Activated CD4-positive, alpha-beta T cell treated with anti-CD3 and anti-CD28 coated beads for 4 hours (primary cell): Measurements from ENCODE around the gene CCR3.

Experiments
- DNase-seq, 2 donors: peaks; one replicate each; pipeline ENCODE4 v3.0.0-alpha.2; 2020

CCR3 gene

GRCh38 chr3:46276497-46277099 lies 34.3 kb downstream of the CCR3 start:
- peak; percentile 65 to 79 for DNase-seq

- no peak for DNase-seq
These were observed 35.2 kb downstream of the CCR3 start for GRCh38 chr3:46277476-46277875.

GRCh38 chr3:46278816-46279672 lies 36.8 kb downstream of the CCR3 start:
- DNase-seq = no peak

DNA sequence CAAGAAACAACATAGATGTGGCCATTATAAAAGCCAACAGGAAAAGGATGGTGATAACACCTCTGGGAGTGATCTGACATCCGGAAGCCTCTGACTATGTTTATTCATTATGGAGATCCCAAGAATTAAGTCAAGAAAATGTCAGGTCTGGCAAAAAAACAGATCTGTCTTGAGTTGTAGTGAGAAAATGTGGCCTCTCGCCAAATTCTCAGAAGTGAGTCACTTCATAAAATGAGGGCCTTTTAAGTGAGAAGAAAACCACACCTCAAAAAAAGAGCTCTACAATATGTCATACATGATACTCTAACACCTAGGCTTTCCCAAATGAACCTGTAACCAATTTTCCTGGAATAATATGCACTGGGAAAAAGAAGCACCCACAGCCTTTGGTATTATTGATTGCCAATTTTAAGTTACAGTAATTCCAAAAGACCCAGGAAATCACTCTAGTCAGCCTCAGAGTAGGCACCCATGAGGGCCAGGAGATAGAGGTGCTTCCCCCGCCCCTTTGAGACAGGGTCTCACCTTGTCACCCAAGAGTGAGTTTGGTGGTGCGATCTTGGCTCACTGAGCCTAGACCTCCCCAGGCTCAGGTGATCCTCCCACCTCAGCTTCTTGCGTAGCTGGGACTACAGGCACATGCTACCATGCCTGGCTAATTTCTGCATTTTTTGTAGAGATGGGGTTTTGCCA lies 38.0 kb downstream of the CCR3 start:
- peak; percentile 42 to 59 for DNase-seq

- DNase-seq = no peak
These were observed 39.3 kb downstream of the CCR3 start for GRCh38 chr3:46281551-46281950.

GRCh38 chr3:46282041-46282440 lies 39.8 kb downstream of the CCR3 start:
- DNase-seq = no peak

DNA sequence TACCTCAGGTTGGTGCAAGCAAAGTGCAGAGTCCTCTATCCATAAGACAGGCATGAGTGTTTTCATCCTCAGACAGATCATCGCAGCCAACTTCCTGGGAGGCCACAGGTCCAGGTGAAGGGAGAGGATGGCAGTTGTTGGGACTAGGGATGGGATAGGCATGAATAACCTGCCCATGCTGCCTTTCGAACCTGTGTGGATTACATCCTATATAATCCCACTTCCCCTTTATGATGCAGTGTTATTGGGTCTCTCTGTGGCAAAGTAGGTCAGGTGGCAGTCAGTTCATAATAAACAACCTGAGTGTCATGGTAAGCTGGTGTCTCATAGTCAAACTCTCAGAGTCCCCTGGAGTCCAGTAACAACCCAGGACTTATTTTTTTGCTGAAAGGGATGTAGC lies 40.4 kb downstream of the CCR3 start:
- DNase-seq = no peak

DNA sequence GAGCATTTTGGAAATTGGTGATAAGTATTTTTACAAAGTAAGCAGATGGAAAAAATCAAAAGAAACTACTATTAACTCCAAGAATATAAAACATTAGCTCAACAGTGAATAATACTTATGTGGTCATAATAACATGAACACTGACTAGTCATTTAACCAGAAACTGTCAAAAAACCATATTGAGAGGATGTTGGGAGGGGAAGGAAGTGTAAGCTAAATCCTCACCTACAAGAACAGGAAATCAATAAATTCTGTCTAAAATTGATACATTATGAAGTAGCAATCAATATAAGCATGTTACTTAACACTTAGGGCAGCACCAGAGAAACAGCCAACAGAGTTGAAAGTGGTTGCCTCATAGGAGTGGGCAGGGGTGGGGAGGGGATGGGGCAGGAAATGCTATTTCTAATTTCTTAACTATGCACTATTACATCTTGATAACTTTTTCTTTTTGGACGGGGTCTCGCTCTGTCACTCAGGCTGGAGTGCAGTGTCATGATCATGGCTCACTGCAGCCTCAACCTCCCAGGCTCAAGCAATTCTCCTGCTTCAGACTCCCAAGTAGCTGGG lies 41.7 kb downstream of the CCR3 start:
- no peak for DNase-seq

DNA sequence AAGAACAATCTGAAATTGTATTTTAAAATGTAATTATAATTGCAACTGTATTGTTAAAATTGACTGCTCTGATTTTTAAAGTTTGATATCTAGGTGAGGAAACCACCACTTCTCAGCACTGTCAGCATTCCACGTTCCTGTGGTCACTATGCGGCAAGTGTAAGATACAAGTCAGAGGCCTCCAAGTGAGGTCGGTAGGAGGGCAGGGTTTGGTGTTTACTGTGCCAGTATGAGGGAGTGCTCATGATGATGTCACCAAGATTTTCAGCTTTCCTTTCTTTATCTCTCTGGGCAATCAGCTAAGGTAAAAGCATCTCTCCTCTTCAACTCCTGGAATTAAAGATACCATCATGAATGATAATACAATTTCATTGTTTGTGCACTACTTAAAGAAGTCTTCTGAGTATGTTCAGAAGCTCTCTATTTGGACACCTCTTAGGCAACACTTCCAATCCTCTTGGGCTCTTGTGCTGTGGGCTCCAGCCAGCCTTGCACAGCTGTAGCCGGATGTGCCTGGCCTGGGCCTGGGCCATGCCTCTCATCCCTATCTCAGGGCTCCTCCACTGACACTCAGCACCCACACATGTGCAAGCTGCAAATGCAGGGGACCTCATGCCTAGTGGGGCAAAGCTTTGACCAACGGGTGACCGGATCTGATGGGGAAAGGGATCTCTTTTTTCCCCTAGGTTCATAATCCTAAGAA lies 42.9 kb downstream of the CCR3 start:
- peak; percentile 29 to 32 for DNase-seq

GRCh38 chr3:46285931-46286619 lies 43.8 kb downstream of the CCR3 start:
- no peak for DNase-seq

- DNase-seq = no peak
These were observed 44.8 kb downstream of the CCR3 start for GRCh38 chr3:46286947-46287565.

GRCh38 chr3:46289551-46289950 lies 47.3 kb downstream of the CCR3 start:
- no peak for DNase-seq

- DNase-seq = no peak
These were observed 47.7 kb downstream of the CCR3 start for GRCh38 chr3:46289966-46290365.

GRCh38 chr3:46291046-46291445 lies 48.8 kb downstream of the CCR3 start:
- no peak for DNase-seq

DNA sequence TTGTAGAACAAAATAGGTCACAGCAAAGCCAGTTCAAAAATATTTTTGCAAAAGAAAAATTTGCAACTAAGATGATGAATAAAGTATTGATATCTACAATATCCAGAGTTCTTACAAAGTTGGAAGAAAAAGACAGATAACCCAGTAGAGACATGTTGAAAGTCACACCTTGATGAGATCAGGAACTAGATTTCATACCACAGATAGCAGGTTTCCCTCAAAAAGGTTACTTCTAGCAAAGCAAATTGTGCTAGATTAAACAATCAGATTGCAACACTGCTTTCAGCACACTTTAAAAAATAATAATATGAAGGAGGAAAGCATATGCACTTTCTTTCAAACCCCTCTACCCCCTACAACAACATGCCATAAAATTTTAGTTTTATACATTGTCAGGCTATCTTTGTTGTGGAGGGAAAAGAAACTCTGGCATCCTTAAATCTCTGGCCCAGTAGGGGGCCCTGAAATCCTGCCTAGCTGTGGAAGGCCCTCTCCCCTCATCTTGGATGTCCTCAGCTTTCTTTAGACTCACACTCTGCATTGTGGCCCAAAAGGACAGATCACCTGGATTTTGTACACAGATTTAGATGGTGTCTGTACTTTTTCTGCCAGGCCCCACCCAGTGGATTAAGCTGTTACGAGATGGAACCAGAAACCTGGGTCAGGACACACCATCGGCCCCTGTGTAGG lies 50.9 kb downstream of the CCR3 start:
- no peak for DNase-seq

GRCh38 chr3:46293991-46294833 lies 52.0 kb downstream of the CCR3 start:
- DNase-seq = no peak

- no peak for DNase-seq
These were observed 54.6 kb downstream of the CCR3 start for GRCh38 chr3:46296826-46297225.

DNA sequence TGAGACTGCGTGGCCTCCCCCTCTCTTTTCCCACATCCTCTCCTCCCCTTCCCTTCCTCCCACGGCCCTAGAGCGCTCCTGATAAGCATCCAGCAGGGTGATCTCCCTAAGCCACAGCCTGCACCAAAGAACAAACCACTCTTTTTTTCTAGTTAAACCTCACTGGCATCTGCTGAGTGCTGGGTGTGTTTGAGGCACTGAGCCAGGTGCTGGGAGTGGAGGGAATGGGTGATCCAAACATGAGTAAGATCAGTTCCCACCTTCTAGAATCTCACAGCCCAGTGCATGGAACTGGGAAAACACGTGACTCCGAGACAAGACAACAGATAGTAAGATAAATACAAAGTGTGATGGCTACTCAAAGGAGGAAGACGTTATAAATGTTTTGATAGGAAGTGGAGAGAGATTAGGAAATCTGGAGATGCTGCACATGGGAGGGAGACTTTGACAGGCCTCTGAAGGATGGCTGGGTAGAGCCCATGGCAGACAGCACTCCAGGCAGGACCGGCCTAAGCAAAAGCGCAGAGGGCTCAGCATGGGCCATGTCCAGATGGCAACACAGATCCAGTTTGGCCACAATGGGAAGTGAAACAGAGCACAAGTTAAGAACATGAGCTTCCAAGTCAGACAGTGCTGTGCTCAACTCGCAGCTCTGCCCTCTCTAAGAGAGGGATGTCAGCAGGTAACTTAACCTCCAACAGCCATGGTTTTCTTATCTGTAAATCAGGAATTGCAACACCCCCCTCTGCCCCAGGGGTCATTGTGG lies 55.6 kb downstream of the CCR3 start:
- no peak for DNase-seq

- DNase-seq = no peak
These were observed 56.8 kb downstream of the CCR3 start for GRCh38 chr3:46298871-46299607.
